HFFc6 (cell line): ENCODE results near the gene USP48. TPM values are rescaled to one million over a fixed set of nuclear protein-coding genes. Genes with fewer than 3 reads are reported as not detected.
"Not testable (repeated sequence)": the region's sequence is repeated elsewhere in the genome, so short reads cannot be mapped to it uniquely, and the experiment has no call there.

Source experiments
- DNase-seq: peaks from one replicate; pipeline ENCODE4 v3.0.0-alpha.2; 2018
- H3K27ac Mint-ChIP-seq: 2 replicates; pipeline ENCODE4 v1.8.0; 2020; ENCODE audit warnings: mild to moderate bottlenecking, mixed read lengths
- H3K27me3 Mint-ChIP-seq: 2 replicates; pipeline ENCODE4 v1.8.0; 2021; ENCODE audit warnings: mild to moderate bottlenecking, moderate library complexity, mixed read lengths; ENCODE audit not compliant: insufficient read depth
- H3K36me3 Mint-ChIP-seq: 2 replicates; pipeline ENCODE4 v1.8.0; 2021; ENCODE audit warnings: low read depth, mixed read lengths
- H3K4me1 Mint-ChIP-seq: 2 replicates; pipeline ENCODE4 v1.8.0; 2020; ENCODE audit warnings: low read depth, mixed read lengths
- H3K4me3 Mint-ChIP-seq: 2 replicates; pipeline ENCODE4 v1.8.0; 2020; ENCODE audit warnings: mild to moderate bottlenecking, moderate library complexity, mixed read lengths
- H3K9me3 Mint-ChIP-seq: 2 replicates; pipeline ENCODE4 v1.8.0; 2020; ENCODE audit warnings: mild to moderate bottlenecking, mixed read lengths
- CTCF ChIP-seq: fragments of 200-600 bp; sonication (generic); IDR thresholded peaks from 2 replicates; pipeline ENCODE4 v1.5.0; 2021; ENCODE audit warnings: antibody characterized with exemption, mild to moderate bottlenecking
- total RNA-seq, 6 experiments: library from RNA; stranded (reverse); fragmentation: NEBNext Ultra II Directional; extraction: Animal tissue kit (Norgen Biotek cat#: 25700); gene quantifications; 2 replicates in 1 of 6; 3 replicates in 5 of 6; pipeline ENCODE4 v1.2.3, GENCODE V29; 2021

USP48 gene
- total RNA-seq, 6 experiments from 2014 or later: 45.0 to 54.2 (median 51.1) TPM

GRCh38 chr1:21775550-21775914 lies 7.4 kb downstream of the USP48 start:
- no peaks in the 10 kb centered on the region; the same call in none of the 2 replicates for H3K9me3 Mint-ChIP-seq
- no peak for TF ChIP-seq CTCF
- no peak overlapping the region for H3K27ac Mint-ChIP-seq
- peaks cover 27% of the 10 kb centered on the region for H3K4me1 Mint-ChIP-seq
- H3K27me3 Mint-ChIP-seq: no peaks in the 10 kb centered on the region
- peaks cover 21% of the 10 kb centered on the region; the same call in 1 of the 2 replicates for H3K36me3 Mint-ChIP-seq
- no peak overlapping the region for H3K4me3 Mint-ChIP-seq
- no peak for DNase-seq

- TF ChIP-seq CTCF: no peak
- Mint-ChIP-seq H3K27ac (no peak overlapping the region), H3K4me3 (no peak overlapping the region), H3K4me1 (peaks cover 21% of the 10 kb centered on the region), H3K36me3 (peaks cover 20% of the 10 kb centered on the region; the same call in 1 of the 2 replicates), H3K9me3 (no peaks in the 10 kb centered on the region; the same call in none of the 2 replicates), H3K27me3 (no peaks in the 10 kb centered on the region)
- DNase-seq: no peak
Measured at GRCh38 chr1:21774835-21775549, 8.0 kb downstream of the USP48 start.

- Mint-ChIP-seq H3K4me3 (no peak overlapping the region), H3K36me3 (peaks cover 20% of the 10 kb centered on the region), H3K27ac (no peak overlapping the region), H3K4me1 (peaks cover 20% of the 10 kb centered on the region), H3K9me3 (no peaks in the 10 kb centered on the region; the same call in 1 of the 2 replicates), H3K27me3 (no peaks in the 10 kb centered on the region)
- no peak for DNase-seq
- TF ChIP-seq CTCF: no peak
Measured at GRCh38 chr1:21773585-21773984, 9.4 kb downstream of the USP48 start.

- not testable (repeated sequence) for H3K4me3 Mint-ChIP-seq, DNase-seq, H3K27ac Mint-ChIP-seq, H3K27me3 Mint-ChIP-seq, H3K9me3 Mint-ChIP-seq
- peaks cover 11% of the 10 kb centered on the region for H3K36me3 Mint-ChIP-seq
- peaks cover 17% of the 10 kb centered on the region for H3K4me1 Mint-ChIP-seq
Measured at GRCh38 chr1:21771672-21772071, 11.3 kb downstream of the USP48 start.

GRCh38 chr1:21770602-21771001 lies 12.3 kb downstream of the USP48 start:
- H3K27ac Mint-ChIP-seq, DNase-seq, H3K27me3 Mint-ChIP-seq, H3K9me3 Mint-ChIP-seq, H3K4me3 Mint-ChIP-seq: not testable (repeated sequence)
- Mint-ChIP-seq H3K36me3 (peaks cover 11% of the 10 kb centered on the region), H3K4me1 (peaks cover 17% of the 10 kb centered on the region)

- Mint-ChIP-seq H3K4me3 (no peak overlapping the region), H3K27ac (no peak overlapping the region), H3K27me3 (peaks cover 2% of the 10 kb centered on the region; the same call in 1 of the 2 replicates), H3K36me3 (peaks cover 11% of the 10 kb centered on the region), H3K9me3 (no peaks in the 10 kb centered on the region), H3K4me1 (peaks cover 19% of the 10 kb centered on the region)
- no peak for TF ChIP-seq CTCF
- DNase-seq: no peak
Measured at GRCh38 chr1:21770201-21770600, 12.7 kb downstream of the USP48 start.

GRCh38 chr1:21767106-21767505 lies 15.8 kb downstream of the USP48 start:
- H3K4me1 Mint-ChIP-seq: peaks cover 40% of the 10 kb centered on the region
- H3K36me3 Mint-ChIP-seq: peaks cover 11% of the 10 kb centered on the region
- not testable (repeated sequence) for H3K27ac Mint-ChIP-seq, H3K9me3 Mint-ChIP-seq, H3K4me3 Mint-ChIP-seq, DNase-seq, H3K27me3 Mint-ChIP-seq
